A673 (cell line): ENCODE results near the gene KISS1. TPM values are rescaled to one million over a fixed set of nuclear protein-coding genes. Genes with fewer than 3 reads are reported as not detected.

Experiments used
- BruUV-seq: library from RNA; stranded (reverse); fragments of 400-500 nt; replicated peaks from 2 replicates; lab custom pipeline; 2021; lab: Mats Ljungman, UMichigan
- CTCF ChIA-PET: fragments of 300-600 bp; sonication (Branson Sonifier 250); formaldehyde crosslinking; loops from one replicate; lab custom pipeline; 2022; ENCODE audit warnings: antibody characterized with exemption; lab: Charles Lee
- POLR2A ChIA-PET: fragments of 300-600 bp; sonication (Branson Sonifier 250); formaldehyde crosslinking; loops from one replicate; lab custom pipeline; 2022; ENCODE audit warnings: antibody characterized with exemption; ENCODE audit not compliant: low non-redundant PET; lab: Charles Lee
- DNase-seq: peaks from one replicate; pipeline ENCODE4 v3.0.0-alpha.2; 2015; ENCODE audit warnings: low spot score
- H3K27ac ChIP-seq: fragments of 200-600 bp; sonication (generic); 2 replicates; pipeline ENCODE4 v1.5.1; 2016; ENCODE audit warnings: mixed run types, low read depth, mild to moderate bottlenecking, mixed read lengths, antibody characterized with exemption, low read length; ENCODE audit not compliant: poor library complexity, severe bottlenecking
- H3K27me3 ChIP-seq: fragments of 200-600 bp; sonication (generic); replicated peaks from 2 replicates; pipeline ENCODE4 v1.6.1; 2017; ENCODE audit warnings: mixed run types, low read depth, mild to moderate bottlenecking, mixed read lengths, antibody characterized with exemption, low read length; ENCODE audit not compliant: insufficient read depth, poor library complexity
- H3K36me3 ChIP-seq: fragments of 200-600 bp; sonication (generic); 2 replicates; pipeline ENCODE4 v1.6.1; 2016; ENCODE audit warnings: mixed run types, mild to moderate bottlenecking, mixed read lengths, antibody characterized with exemption, low read length; ENCODE audit not compliant: insufficient read depth, poor library complexity, severe bottlenecking
- H3K4me1 ChIP-seq: fragments of 200-600 bp; sonication (generic); 2 replicates; pipeline ENCODE4 v1.6.1; 2017; ENCODE audit warnings: mixed run types, mild to moderate bottlenecking, mixed read lengths, antibody characterized with exemption, low read length; ENCODE audit not compliant: insufficient read depth, poor library complexity, severe bottlenecking
- H3K4me3 ChIP-seq: fragments of 200-600 bp; sonication (generic); 2 replicates; pipeline ENCODE4 v1.5.1; 2016; ENCODE audit warnings: low read depth, mixed run types, mild to moderate bottlenecking, mixed read lengths, low read length; ENCODE audit not compliant: poor library complexity, severe bottlenecking
- H3K9me3 ChIP-seq: fragments of 200-600 bp; sonication (generic); 2 replicates; pipeline ENCODE4 v1.6.1; 2016; ENCODE audit warnings: mixed run types, low read depth, mild to moderate bottlenecking, mixed read lengths, antibody characterized with exemption, low read length; ENCODE audit not compliant: poor library complexity, severe bottlenecking
- EZH2 ChIP-seq: fragments of 200-600 bp; sonication (generic); IDR thresholded peaks from 2 replicates; pipeline ENCODE4 v1.6.1; 2017; ENCODE audit warnings: borderline replicate concordance, low read depth, mild to moderate bottlenecking, mixed read lengths, antibody characterized with exemption, low read length; ENCODE audit not compliant: poor library complexity, severe bottlenecking
- intact Hi-C: fragments of 100-400 bp; cut with micrococcal nuclease; formaldehyde crosslinking; loops from one replicate; pipeline ENCODE4 v1.10.0; 2022; ENCODE audit not compliant: unreplicated experiment
- total RNA-seq: library from RNA; stranded (reverse); gene quantifications from 2 replicates; pipeline ENCODE4 v1.2.3, GENCODE V29; 2021
- TF ChIP-seq, protein P1 (sequence below): fragments of 300-800, 200-600 bp; sonication (generic); conservative IDR thresholded peaks from 2 replicates; pipeline ENCODE4 v1.5.1; 2017; ENCODE audit warnings: low read depth, mild to moderate bottlenecking, antibody characterized with exemption, low read length, moderate library complexity, mixed read lengths

Gene KISS1
- total RNA-seq, 1 experiment from 2014 or later: not detected

DNA sequence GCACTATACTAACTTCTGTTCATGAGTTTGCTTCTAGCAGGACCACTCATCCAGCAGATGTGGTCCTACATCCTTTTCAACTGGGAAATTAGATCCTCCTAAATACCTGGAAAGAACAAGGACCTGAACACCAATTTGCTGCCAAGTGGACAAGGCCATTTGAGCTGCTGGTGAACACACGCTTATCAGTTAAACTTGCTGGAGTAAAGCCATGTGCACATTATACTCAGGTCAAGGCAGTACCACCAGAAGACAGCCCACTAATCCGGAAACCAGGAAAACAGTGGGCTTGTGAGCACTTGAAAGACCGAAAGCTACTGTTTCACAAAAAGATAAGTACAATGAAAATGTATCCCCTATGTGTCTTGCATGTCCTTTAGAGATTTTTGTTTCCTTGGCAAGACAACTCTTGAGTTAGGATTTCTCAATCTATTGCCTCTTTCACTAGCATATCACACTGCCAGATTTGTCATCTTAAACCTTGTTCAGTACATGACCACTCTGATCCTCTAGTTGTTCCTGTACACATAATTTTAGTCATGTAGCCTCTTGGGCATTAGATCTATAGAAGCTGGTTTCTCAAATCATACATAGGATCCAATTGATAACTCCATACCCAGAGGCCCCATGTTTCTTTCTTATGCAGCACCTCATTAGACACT lies 25.7 kb downstream of the KISS1 start:
- Histone ChIP-seq H3K27ac (no peak overlapping the region), H3K4me1 (no peaks in the 10 kb centered on the region), H3K27me3 (no peaks in the 10 kb centered on the region), H3K9me3 (peaks cover 13% of the 10 kb centered on the region), H3K36me3 (no peaks in the 10 kb centered on the region), H3K4me3 (no peak overlapping the region)
- ChIA-PET CTCF (no interaction called here), POLR2A (no interaction called here)
- no peak for DNase-seq
- intact Hi-C loops: no loop called here
- BruUV-seq: no TSS peak
- TF ChIP-seq EZH2: no peak
- TF ChIP-seq, protein P1, sequence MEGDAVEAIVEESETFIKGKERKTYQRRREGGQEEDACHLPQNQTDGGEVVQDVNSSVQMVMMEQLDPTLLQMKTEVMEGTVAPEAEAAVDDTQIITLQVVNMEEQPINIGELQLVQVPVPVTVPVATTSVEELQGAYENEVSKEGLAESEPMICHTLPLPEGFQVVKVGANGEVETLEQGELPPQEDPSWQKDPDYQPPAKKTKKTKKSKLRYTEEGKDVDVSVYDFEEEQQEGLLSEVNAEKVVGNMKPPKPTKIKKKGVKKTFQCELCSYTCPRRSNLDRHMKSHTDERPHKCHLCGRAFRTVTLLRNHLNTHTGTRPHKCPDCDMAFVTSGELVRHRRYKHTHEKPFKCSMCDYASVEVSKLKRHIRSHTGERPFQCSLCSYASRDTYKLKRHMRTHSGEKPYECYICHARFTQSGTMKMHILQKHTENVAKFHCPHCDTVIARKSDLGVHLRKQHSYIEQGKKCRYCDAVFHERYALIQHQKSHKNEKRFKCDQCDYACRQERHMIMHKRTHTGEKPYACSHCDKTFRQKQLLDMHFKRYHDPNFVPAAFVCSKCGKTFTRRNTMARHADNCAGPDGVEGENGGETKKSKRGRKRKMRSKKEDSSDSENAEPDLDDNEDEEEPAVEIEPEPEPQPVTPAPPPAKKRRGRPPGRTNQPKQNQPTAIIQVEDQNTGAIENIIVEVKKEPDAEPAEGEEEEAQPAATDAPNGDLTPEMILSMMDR: no peak

- H3K4me1 ChIP-seq: no peaks in the 10 kb centered on the region
- ChIA-PET CTCF (interaction anchor here (0.8 kb wide), 1 partner anchor 37 kb away, joined by 6 read pairs; no protein-coding TSS in a partner anchor), POLR2A (no interaction called here)
- peaks cover 13% of the 10 kb centered on the region for H3K9me3 ChIP-seq
- BruUV-seq: no TSS peak
- H3K4me3 ChIP-seq: no peak overlapping the region
- TF ChIP-seq EZH2: no peak
- TF ChIP-seq, protein P1: no peak
- intact Hi-C loops: no loop called here
- no peak for DNase-seq
- H3K27me3 ChIP-seq: no peaks in the 10 kb centered on the region
- no peaks in the 10 kb centered on the region for H3K36me3 ChIP-seq
- no peak overlapping the region for H3K27ac ChIP-seq
Measured at GRCh38 chr1:204169858-204170257, 26.4 kb downstream of the KISS1 start.

DNA sequence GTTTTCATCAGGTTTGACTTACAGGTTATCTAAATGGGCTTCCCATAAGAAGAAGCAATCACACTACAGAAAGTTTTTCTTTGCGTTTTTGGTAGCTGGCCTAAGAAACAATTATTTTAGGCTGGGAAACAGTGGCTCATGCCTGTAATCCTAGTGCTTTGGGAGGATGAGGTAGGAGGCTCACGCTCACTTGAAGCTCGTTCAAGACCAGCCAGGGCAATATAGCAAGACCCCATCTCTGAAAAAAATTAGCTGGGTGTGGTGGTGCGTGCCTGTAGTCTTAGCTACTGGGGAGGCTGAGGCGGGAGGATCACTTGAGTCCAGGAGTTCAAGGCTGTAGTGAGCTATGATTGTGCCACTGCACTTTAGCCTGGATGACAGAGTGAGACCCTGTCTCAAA lies 28.6 kb downstream of the KISS1 start:
- CTCF ChIA-PET: no interaction called here
- no peak for TF ChIP-seq EZH2
- TF ChIP-seq, protein P1: no peak
- Histone ChIP-seq H3K9me3 (peaks cover 13% of the 10 kb centered on the region), H3K27ac (no peak overlapping the region), H3K4me3 (no peak overlapping the region), H3K4me1 (no peaks in the 10 kb centered on the region), H3K36me3 (no peaks in the 10 kb centered on the region), H3K27me3 (no peaks in the 10 kb centered on the region)
- no TSS peak for BruUV-seq
- POLR2A ChIA-PET: no interaction called here
- intact Hi-C loops: no loop called here
- DNase-seq: no peak
